22Rv1 (cell line): ENCODE results near the gene MAGEC3.

Experiments used
- H3K27ac ChIP-seq: fragments of 450-650 bp; 2 replicates; pipeline ENCODE4 v1.5.1; 2017
- CTCF ChIP-seq: fragments of 450-650 bp; IDR thresholded peaks from 2 replicates; pipeline ENCODE4 v1.5.1; 2017; ENCODE audit warnings: mild to moderate bottlenecking
- ZFX ChIP-seq: fragments of 450-650 bp; IDR thresholded peaks from 2 replicates; pipeline ENCODE4 v1.6.1; 2017; ENCODE audit warnings: antibody characterized with exemption, borderline replicate concordance

Gene MAGEC3

GRCh38 chrX:141941234-141941633 lies 103.1 kb downstream of the MAGEC3 start:
- no peak for TF ChIP-seq CTCF
- no peak for TF ChIP-seq ZFX
- no peak overlapping the region for H3K27ac ChIP-seq

GRCh38 chrX:141945426-141945825 lies 107.3 kb downstream of the MAGEC3 start:
- no peak overlapping the region for H3K27ac ChIP-seq

DNA sequence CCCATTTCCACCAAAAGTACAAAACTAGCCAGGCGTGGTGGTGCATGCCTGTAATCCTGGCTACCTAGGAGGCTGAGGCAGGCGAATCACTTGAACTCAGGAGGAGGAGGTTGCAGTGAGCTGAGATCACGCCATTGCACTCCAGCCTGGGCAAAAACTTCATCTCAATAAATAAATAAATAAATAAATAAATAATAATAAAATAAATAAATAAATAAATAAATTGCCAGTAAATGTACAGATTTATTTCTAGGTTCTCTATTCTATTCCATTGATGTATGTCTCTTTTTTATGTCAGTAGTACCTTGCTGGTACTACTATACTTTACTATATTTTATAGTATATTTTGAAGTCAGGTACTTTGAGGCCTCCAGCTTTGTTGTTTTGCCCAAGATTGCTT lies 109.2 kb downstream of the MAGEC3 start:
- H3K27ac ChIP-seq: no peak overlapping the region
- no peak for TF ChIP-seq ZFX
- TF ChIP-seq CTCF: no peak

More at GRCh38 chrX:141945426-141945825, 107.3 kb downstream of the MAGEC3 start:
- TF ChIP-seq CTCF (no peak), ZFX (no peak)
